ENCODE results near the gene ATM.

ATM gene

DNA sequence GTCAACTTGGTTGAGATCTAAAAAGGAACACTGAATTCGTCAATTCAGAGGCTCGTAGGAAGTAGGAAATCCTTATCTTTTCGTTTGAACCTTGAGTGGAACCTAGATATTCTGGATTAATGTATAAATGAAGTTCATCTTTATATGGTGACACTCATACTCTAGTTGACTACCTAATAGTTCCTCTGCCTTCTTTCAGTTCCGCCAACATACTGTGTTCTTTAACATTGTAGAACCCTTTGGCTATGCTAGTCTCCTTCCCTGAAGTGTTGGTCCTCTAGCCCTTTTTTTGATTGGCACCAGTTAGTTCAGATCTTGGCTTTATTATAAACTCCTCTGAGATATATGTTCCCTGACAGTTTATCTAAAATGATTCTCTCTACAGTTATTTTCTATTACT is 1.5 kb downstream of the ATM start:
- TF ChIP-seq EZH2 (IDR thresholded peaks at IDR 0.05; ENCODE audit: borderline replicate concordance, low read depth, low read length, severe bottlenecking) = no peak
- TF ChIP-seq, protein P1, sequence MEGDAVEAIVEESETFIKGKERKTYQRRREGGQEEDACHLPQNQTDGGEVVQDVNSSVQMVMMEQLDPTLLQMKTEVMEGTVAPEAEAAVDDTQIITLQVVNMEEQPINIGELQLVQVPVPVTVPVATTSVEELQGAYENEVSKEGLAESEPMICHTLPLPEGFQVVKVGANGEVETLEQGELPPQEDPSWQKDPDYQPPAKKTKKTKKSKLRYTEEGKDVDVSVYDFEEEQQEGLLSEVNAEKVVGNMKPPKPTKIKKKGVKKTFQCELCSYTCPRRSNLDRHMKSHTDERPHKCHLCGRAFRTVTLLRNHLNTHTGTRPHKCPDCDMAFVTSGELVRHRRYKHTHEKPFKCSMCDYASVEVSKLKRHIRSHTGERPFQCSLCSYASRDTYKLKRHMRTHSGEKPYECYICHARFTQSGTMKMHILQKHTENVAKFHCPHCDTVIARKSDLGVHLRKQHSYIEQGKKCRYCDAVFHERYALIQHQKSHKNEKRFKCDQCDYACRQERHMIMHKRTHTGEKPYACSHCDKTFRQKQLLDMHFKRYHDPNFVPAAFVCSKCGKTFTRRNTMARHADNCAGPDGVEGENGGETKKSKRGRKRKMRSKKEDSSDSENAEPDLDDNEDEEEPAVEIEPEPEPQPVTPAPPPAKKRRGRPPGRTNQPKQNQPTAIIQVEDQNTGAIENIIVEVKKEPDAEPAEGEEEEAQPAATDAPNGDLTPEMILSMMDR (IDR thresholded peaks at IDR 0.05; ENCODE audit: borderline replicate concordance, extremely low read depth, low read length, poor library complexity, severe bottlenecking) = no peak
- Histone ChIP-seq H3K4me1 (ENCODE audit: insufficient read depth, low read length) (peaks cover 51% of the 10 kb centered on the region), H4K20me1 (ENCODE audit: insufficient read depth, low read length) (peaks cover 10% of the 10 kb centered on the region), H3K27me3 (ENCODE audit: insufficient read depth, low read length, poor library complexity) (no peaks in the 10 kb centered on the region), H3K36me3 (ENCODE audit: insufficient read depth, low read length) (peaks cover 33% of the 10 kb centered on the region), H3K9me3 (ENCODE audit: insufficient read depth, low read length, severe bottlenecking) (no peaks in the 10 kb centered on the region), H3K27ac (ENCODE audit: low read length) (peak overlapping the region; percentile 96), H3K9ac (ENCODE audit: low read depth, low read length) (peak overlapping the region; percentile 90), H2AFZ (ENCODE audit: low read depth, low read length) (peak overlapping the region; percentile 87; the same call in 1 of the 2 replicates), H3K79me2 (ENCODE audit: insufficient read depth, low read length) (peaks cover 96% of the 10 kb centered on the region), H3K4me2 (ENCODE audit: insufficient read depth, low read length) (peak overlapping the region; percentile 77), H3K4me3 (ENCODE audit: low read depth in 1 of 2, low read length in 2 of 2) (peak overlapping the region; percentile 64 to 82)
- DNase-seq = no peak
- no peak for ATAC-seq (ENCODE audit: insufficient read depth, low read depth)

DNA sequence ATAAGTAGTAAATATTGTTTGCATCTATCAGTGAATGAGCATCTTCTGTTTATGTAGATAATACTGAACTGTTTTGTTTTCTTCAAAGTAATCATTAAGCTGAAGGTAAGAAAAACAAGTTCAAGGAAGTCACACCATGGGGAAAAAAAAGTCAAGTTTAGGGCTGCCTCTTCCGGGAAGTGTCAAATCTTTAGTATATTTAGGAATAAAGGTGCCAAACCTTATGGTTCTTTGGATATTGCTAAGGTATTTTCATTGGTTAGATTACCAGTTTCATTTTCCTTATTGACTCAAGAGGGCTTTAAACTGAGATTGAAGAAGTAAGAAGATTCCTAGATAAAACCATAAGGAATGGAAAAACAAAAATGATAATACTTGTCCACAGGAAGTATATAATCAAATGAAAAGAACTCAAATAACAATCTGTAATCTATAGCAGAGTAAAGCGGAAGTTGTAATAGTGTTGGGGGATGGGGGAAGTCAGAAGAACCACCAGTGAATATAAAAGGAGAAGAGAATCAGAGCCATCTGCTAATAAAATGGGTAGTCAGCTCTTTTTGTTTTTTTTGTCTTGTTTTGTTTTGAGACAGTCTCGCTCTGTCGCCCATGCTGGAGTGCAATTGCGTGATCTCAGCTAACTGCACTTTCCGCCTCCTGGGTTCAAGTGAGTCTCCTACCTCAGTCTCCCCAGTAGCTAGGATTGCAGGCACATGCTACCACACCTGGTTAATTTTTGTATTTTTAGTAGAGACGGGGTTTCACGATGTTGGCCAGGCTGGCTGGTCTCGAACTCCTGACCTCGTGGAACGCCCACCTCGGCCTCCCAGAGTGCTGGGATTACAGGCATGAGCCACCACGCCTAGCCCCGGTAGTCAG is 2.3 kb downstream of the ATM start:
- H3K9me3 ChIP-seq (ENCODE audit: insufficient read depth, low read length, severe bottlenecking) = no peaks in the 10 kb centered on the region
- peak overlapping the region; percentile 64 to 82; a peak in 3 of 4 replicates for H3K4me3 ChIP-seq (ENCODE audit: low read depth in 1 of 2, low read length in 2 of 2)
- peaks cover 3% of the 10 kb centered on the region; the same call in 1 of the 2 replicates for H4K20me1 ChIP-seq (ENCODE audit: insufficient read depth, low read length)
- H3K27ac ChIP-seq (ENCODE audit: low read length) = peak overlapping the region; percentile 96
- H3K4me1 ChIP-seq (ENCODE audit: insufficient read depth, low read length) = peaks cover 44% of the 10 kb centered on the region
- ATAC-seq (ENCODE audit: insufficient read depth, low read depth) (no peak), DNase-seq (no peak)
- no peak overlapping the region for H2AFZ ChIP-seq (ENCODE audit: low read depth, low read length)
- TF ChIP-seq, protein P1 (IDR thresholded peaks at IDR 0.05; ENCODE audit: borderline replicate concordance, extremely low read depth, low read length, poor library complexity, severe bottlenecking) = no peak
- TF ChIP-seq EZH2 (IDR thresholded peaks at IDR 0.05; ENCODE audit: borderline replicate concordance, low read depth, low read length, severe bottlenecking) = no peak
- H3K4me2 ChIP-seq (ENCODE audit: insufficient read depth, low read length) = peak overlapping the region; percentile 77
- H3K36me3 ChIP-seq (ENCODE audit: insufficient read depth, low read length) = peaks cover 33% of the 10 kb centered on the region
- H3K79me2 ChIP-seq (ENCODE audit: insufficient read depth, low read length) = peaks cover 94% of the 10 kb centered on the region
- peak overlapping the region; percentile 90 for H3K9ac ChIP-seq (ENCODE audit: low read depth, low read length)
- H3K27me3 ChIP-seq (ENCODE audit: insufficient read depth, low read length, poor library complexity) = no peaks in the 10 kb centered on the region

DNA sequence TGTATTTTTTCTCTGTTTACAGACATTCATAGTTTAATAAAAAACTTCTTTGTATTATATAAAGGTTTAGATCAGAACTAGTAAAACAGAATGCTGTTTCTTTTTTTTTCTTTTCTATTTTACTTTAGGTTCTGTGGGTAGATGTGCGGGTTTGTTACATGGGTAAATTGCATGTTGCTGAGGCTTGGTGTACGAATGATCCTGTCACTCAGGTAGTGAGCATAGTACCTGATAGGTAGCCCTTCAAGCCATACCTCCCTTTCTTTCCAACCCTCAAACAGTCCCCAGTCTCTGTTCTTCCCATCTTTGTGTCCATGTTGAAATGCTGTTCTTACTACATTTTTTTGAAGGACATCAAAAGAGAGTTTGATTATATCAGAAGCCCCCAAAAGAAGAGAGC is 3.2 kb downstream of the ATM start:
- Histone ChIP-seq H3K4me3 (ENCODE audit: low read depth in 1 of 2, low read length in 2 of 2) (peak overlapping the region in 1 of 2 experiments; percentile 27; a peak in 1 of 4 replicates), H2AFZ (ENCODE audit: low read depth, low read length) (no peak overlapping the region), H4K20me1 (ENCODE audit: insufficient read depth, low read length) (no peaks in the 10 kb centered on the region), H3K79me2 (ENCODE audit: insufficient read depth, low read length) (peaks cover 93% of the 10 kb centered on the region), H3K9ac (ENCODE audit: low read depth, low read length) (peak overlapping the region; percentile 27), H3K27ac (ENCODE audit: low read length) (peak overlapping the region; percentile 62), H3K9me3 (ENCODE audit: insufficient read depth, low read length, severe bottlenecking) (no peaks in the 10 kb centered on the region), H3K4me1 (ENCODE audit: insufficient read depth, low read length) (peaks cover 35% of the 10 kb centered on the region), H3K36me3 (ENCODE audit: insufficient read depth, low read length) (peaks cover 39% of the 10 kb centered on the region), H3K4me2 (ENCODE audit: insufficient read depth, low read length) (peak overlapping the region; percentile 77), H3K27me3 (ENCODE audit: insufficient read depth, low read length, poor library complexity) (no peaks in the 10 kb centered on the region)
- TF ChIP-seq, protein P1 (IDR thresholded peaks at IDR 0.05; ENCODE audit: borderline replicate concordance, extremely low read depth, low read length, poor library complexity, severe bottlenecking) = no peak
- no peak for TF ChIP-seq EZH2 (IDR thresholded peaks at IDR 0.05; ENCODE audit: borderline replicate concordance, low read depth, low read length, severe bottlenecking)
- DNase-seq (no peak), ATAC-seq (ENCODE audit: insufficient read depth, low read depth) (no peak)

Measured in DND-41 (cell line).